Right renal cortex interstitium (tissue), 3 donors: Measurements from ENCODE around the gene TCTA. TPM values are rescaled to one million over a fixed set of nuclear protein-coding genes. Genes with fewer than 3 reads are reported as not detected.

Source experiments
- DNase-seq, 3 donors: peaks; one replicate each; pipeline ENCODE4 v3.0.0-alpha.2; 2013; ENCODE audit warnings: low read depth in 3 of 3, low spot score in 2 of 3
- polyA plus RNA-seq, 3 donors: library from polyadenylated mRNA; unstranded; fragments of 120-200 nt; gene quantifications; one replicate each; pipeline ENCODE4 v1.2.1, GENCODE V29; 2013; ENCODE audit not compliant: insufficient read length in 3 of 3

TCTA gene
- polyA plus RNA-seq, 3 donors: 34.7 to 38.9 (median 36.2) TPM

DNA sequence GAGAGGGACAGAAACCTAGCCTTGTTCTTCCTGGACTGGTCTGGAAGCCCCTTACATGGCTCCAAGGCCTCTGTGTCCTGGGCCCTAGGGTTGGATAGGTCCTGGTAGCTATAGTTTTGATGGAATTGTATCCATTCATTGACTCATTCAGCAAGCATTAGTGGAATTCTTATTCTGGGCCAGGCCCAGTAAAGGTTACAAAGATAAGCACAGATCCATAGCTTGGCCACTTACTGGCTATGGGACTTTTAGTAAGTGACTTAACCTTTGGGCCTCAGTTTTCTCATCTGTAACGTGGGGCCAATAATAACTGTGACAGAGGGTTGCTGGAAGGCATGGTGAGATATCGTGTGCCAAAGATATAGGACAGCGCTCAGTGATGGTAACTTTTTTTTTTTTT is 44.2 kb downstream of the TCTA start:
- DNase-seq: no peak

DNA sequence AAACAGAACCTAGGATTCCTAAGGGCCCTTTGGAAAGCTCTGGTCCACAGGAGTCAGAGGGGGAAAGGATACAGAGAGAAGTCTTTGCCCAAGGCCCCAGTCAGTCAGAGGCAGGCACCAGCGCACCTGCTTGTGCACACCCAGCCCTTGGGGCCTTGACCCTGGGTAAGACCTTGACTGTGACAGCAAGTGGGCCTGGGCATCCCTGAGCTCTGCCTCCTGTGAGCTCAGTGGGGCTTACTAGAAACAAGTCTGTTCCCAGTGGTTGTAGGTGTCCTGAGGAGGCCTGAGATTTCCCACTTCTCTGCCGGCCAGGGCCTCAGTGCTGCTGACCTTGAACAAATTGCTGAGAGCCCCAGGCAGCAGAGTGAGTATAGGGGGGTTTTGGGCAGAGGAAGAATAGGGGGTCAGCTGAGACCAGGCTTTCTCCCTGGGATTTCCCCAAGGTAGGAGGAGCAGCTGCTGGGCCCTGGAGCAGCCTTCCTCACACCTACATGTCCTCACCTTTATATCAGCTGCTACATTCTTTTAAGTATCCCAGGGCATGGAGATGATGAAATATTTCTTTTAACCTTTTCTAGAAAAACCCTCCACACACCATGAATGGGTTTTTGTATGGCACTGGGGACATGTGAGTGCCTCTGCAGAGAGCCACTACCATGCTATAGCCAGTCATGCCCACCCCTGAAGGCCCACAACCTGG is 48.1 kb downstream of the TCTA start:
- no peak for DNase-seq

DNA sequence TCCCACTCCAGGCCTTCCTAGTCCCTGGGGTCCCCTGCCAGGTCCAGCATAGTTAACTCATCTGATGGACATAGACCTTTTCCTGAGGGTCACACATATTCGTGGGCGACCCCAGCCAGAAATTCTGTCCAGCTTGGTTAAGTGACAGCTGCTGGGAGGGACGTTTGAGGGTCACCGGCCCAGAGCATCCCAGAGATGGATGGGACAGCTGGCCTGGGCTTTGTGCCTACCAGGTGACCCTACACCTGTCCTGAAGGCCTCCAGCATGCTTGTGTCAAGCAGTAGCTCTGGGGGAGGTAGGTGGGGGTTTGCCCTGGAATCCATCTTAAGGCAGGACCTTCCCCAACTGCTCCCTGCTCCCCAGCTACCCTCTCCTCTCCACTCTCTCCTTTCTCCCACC is 48.7 kb downstream of the TCTA start:
- no peak for DNase-seq

DNA sequence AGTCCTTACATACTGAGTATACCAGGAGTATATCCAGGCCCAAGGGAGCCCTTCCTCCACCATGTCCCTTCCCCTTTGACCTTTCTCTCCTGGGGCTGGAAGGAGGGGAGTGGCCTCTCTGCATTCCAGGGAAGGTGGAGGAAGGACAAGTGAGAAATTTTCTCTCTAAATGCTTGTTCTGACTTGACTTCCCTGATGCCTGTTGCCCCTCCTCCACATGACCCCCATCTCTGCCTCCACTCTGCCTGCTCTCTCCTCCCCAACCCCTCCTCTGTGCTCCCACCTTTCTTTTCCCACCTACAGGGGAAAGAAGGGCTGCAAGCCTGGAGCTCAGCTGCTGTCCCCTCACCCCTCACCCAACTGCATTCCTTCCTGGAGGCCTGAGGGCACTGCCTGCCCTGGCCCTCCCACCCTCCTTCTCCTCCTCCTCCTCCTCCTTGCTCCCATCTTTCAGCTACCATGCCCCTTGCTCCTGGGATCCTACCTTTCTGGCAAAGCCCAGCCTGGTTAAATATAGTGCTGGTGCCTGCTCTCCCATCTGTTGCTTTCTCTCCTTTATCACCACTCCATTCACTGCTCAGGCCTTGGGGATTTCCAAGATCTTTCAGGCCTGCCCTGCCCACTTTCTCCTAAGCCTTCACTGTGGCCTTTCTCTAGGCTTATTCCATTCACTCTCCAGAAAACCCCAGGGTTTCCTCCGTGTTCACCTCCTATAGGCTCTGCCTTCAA is 49.4 kb downstream of the TCTA start:
- no peak for DNase-seq

DNA sequence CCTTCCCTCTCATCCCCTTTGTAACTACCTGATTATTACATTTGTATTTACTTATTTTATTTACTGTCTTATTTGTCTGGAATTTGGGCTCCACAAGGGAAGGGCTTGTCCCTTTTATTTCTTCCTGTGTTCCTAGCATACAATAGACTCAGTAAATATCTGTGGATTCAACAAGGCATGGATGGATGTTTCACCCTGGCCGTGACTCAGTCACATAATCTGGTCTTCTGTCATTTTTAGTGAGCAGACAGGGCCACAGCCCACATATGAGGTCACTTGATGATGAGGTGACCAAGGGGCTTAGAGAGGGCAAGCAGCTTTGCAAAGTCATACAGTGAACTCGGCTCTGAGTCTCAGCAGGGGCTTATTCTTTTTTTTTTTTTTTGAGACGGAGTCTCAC is 50.0 kb downstream of the TCTA start:
- no peak for DNase-seq

DNA sequence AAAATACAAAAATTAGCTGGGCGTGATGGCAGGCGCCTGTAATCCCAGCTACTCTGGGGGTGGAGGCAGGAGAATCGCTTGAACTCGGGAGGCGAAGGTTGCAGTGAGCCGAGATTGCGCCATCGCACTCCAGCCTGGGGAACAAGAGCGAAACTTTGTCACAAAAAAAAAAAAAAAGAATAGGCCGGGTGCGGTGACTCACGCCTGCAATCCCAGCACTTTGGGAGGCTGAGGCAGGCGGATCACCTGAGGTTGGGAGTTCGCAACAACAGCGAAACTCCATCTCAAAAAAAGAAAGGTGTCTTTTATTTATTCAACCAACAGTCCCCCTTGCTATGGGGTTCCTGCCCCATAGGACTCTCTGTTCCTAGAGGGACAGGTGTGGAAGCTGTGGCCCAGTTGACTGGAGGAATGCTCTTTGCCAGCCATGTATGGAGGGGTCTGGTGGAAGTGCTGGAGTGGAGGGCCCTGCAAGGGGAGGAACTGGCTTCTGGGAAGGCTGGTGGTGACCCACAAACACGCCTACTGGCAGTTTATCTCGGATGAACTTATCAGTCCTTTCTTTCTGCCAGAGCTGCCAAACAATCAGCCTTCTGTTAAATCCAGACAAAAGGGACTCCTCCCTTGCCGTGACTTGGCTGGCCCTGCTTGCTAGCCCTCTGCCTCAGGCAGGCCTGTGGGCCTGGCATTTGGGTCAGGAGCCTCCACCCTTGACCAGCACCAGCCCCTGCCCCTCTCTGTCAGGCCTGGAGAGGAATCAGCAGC is 53.2 kb downstream of the TCTA start:
- no peak for DNase-seq

Other genes with a start within 250 kb of the TCTA start
- gene CCDC71, start 246.1 kb upstream of the TCTA start, polyA plus RNA-seq: 10 to 100 TPM; 24.5 to 25.8 (median 25.7) TPM
- gene KLHDC8B, start 240.8 kb upstream of the TCTA start, polyA plus RNA-seq: 10 to 100 TPM; 41.5 to 43.8 (median 43.4) TPM
- gene C3orf62, start 135.2 kb upstream of the TCTA start, polyA plus RNA-seq: 10 to 100 TPM in 1 of 3 donors, 1 to 10 TPM in 2; 8.8 to 10.0 (median 9.4) TPM
- 10 to 100 TPM; 61.6 to 64.0 (median 63.3) TPM for gene USP4, start 72.4 kb upstream of the TCTA start, polyA plus RNA-seq
- gene GPX1, start 54.1 kb upstream of the TCTA start, polyA plus RNA-seq: 100 to 1,000 TPM in 2 of 3 donors, 10 to 100 TPM in 1; 93.1 to 126 (median 104) TPM
- gene RHOA, start 447 bp upstream of the TCTA start, polyA plus RNA-seq: 100 to 1,000 TPM; 499 to 570 (median 506) TPM
- gene AMT, start 10.1 kb downstream of the TCTA start, polyA plus RNA-seq: 10 to 100 TPM; 34.1 to 46.1 (median 39.2) TPM
- 10 to 100 TPM; 22.3 to 25.6 (median 22.7) TPM for gene NICN1, start 16.9 kb downstream of the TCTA start, polyA plus RNA-seq
- gene DAG1, start 57.8 kb downstream of the TCTA start, polyA plus RNA-seq: 100 to 1,000 TPM; 108 to 113 (median 110) TPM
- 1 to 10 TPM in 2 of 3 donors, under 1 TPM in 1; 0.93 to 1.6 (median 1.1) TPM for gene BSN, start 142.1 kb downstream of the TCTA start, polyA plus RNA-seq